MM.1S (cell line): Measurements from ENCODE around the gene TBC1D9B.
"Not testable (repeated sequence)": the region's sequence is repeated elsewhere in the genome, so short reads cannot be mapped to it uniquely, and the experiment has no call there.

Experiments used
- DNase-seq: peaks from one replicate; pipeline ENCODE4 v3.0.0-alpha.2; 2015
- H2AFZ ChIP-seq: fragments of 300-600 bp; sonication (generic); 2 replicates; pipeline ENCODE4 v1.6.0; 2016; ENCODE audit warnings: antibody characterized with exemption, low read length
- H3F3A ChIP-seq: fragments of 300-600 bp; sonication (generic); 2 replicates; pipeline ENCODE4 v1.6.1; 2016; ENCODE audit warnings: mild to moderate bottlenecking, antibody characterized with exemption, low read length, moderate library complexity, mixed read lengths; ENCODE audit not compliant: insufficient read depth
- H3K27ac ChIP-seq: fragments of 300-600 bp; sonication (generic); 2 replicates; pipeline ENCODE4 v1.5.1; 2016; ENCODE audit warnings: mild to moderate bottlenecking, low read length
- H3K27me3 ChIP-seq: fragments of 300-600 bp; sonication (generic); replicated peaks from 2 replicates; pipeline ENCODE4 v1.6.0; 2016; ENCODE audit warnings: low read length; ENCODE audit not compliant: insufficient read depth
- H3K36me3 ChIP-seq: fragments of 300-600 bp; sonication (generic); replicated peaks from 2 replicates; pipeline ENCODE4 v1.6.1; 2016; ENCODE audit warnings: mild to moderate bottlenecking, low read length, mixed read lengths; ENCODE audit not compliant: insufficient read depth
- H3K4me1 ChIP-seq: fragments of 300-600 bp; sonication (generic); 2 replicates; pipeline ENCODE4 v1.6.1; 2016; ENCODE audit warnings: low read length, mixed read lengths
- H3K4me2 ChIP-seq: fragments of 300-600 bp; sonication (generic); 2 replicates; pipeline ENCODE4 v1.6.0; 2016; ENCODE audit warnings: low read depth, low read length
- H3K4me3 ChIP-seq: fragments of 300-600 bp; sonication (generic); 2 replicates; pipeline ENCODE4 v1.5.1; 2016; ENCODE audit warnings: low read length, mixed read lengths
- H3K79me2 ChIP-seq: fragments of 300-600 bp; sonication (generic); 2 replicates; pipeline ENCODE4 v1.6.1; 2016; ENCODE audit warnings: mixed run types, low read length, mixed read lengths
- H3K9ac ChIP-seq: fragments of 300-600 bp; sonication (generic); 2 replicates; pipeline ENCODE4 v1.6.1; 2016; ENCODE audit warnings: low read length, mixed read lengths
- H3K9me2 ChIP-seq: fragments of 300-600 bp; sonication (generic); replicated peaks from 2 replicates; pipeline ENCODE4 v1.6.1; 2016; ENCODE audit warnings: mild to moderate bottlenecking, low read length, mixed read lengths; ENCODE audit not compliant: insufficient read depth
- H3K9me3 ChIP-seq: fragments of 300-600 bp; sonication (generic); replicated peaks from 2 replicates; pipeline ENCODE4 v1.6.1; 2016; ENCODE audit warnings: mild to moderate bottlenecking, low read length, mixed read lengths; ENCODE audit not compliant: insufficient read depth
- H4K20me1 ChIP-seq: fragments of 300-600 bp; sonication (generic); 2 replicates; pipeline ENCODE4 v1.6.1; 2016; ENCODE audit warnings: mild to moderate bottlenecking, low read length, moderate library complexity, mixed read lengths; ENCODE audit not compliant: insufficient read depth
- EZH2 ChIP-seq: fragments of 300-600 bp; sonication (generic); optimal IDR thresholded peaks from 2 replicates; pipeline ENCODE3; 2017; ENCODE audit warnings: low read depth, mild to moderate bottlenecking, antibody characterized with exemption, low read length, mixed read lengths
- EZH2phosphoT487 ChIP-seq: fragments of 300-600 bp; sonication (generic); IDR thresholded peaks from 2 replicates; pipeline ENCODE4 v1.6.1; 2018; ENCODE audit warnings: antibody characterized with exemption, low read length
- TF ChIP-seq, protein P1 (sequence below): fragments of 300-600 bp; sonication (generic); IDR thresholded peaks from 2 replicates; pipeline ENCODE4 v1.5.1; 2016; ENCODE audit warnings: antibody characterized with exemption, low read length, mixed read lengths

The TBC1D9B gene

DNA sequence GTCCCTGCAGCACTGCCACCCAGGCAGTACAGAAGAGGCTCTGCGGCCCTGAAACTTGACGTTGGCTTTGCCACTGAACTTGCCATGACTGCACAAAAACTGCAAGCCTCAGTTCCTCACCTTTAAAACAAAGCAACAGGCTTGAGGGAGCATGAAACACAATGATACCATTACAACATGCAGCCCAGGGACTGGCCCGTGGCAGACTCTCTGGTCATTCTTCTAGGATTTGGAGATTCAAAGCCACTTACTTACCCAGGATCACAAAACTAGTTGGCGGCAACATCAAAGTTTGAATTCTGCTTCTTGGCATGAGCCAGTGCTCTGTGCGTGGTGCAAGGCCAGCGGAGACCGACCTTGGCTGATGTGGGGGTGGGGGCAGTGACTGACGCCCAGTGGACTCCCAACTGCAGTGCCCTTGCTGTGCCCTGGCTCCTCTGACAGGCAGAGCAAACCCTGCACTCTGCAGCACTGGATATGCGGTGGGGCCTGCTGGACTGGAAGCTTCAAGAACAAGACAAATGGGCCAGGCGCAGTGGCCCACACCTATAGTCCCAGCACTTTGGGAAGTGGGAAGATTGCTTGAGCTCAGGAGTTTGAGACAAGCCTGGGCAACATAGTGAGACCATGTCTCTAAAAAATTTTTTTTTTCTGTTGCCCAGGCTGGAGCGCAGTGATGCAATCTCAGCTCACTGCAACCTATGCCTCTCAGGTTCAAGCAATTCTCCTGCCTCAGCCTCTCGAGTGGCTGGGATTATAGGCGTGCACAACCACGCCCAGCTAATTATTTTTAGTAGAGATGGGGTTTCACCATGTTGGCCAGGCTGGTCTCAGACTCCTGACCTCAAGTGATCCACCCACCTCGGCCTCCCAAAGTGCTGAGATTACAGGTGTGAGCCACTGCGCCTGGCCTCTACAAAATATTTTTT lies 68.1 kb downstream of the TBC1D9B start:
- peaks cover 17% of the 10 kb centered on the region for H3K36me3 ChIP-seq
- no peaks in the 10 kb centered on the region for H3K9me3 ChIP-seq
- no peak overlapping the region for H3K4me3 ChIP-seq
- H3F3A ChIP-seq, result peaks cover 40% of the 10 kb centered on the region
- no peaks in the 10 kb centered on the region for H3K4me1 ChIP-seq
- H3K27ac ChIP-seq, result no peak overlapping the region
- H3K79me2 ChIP-seq, result no peaks in the 10 kb centered on the region
- TF ChIP-seq EZH2phosphoT487 (no peak), EZH2 (no peak)
- TF ChIP-seq, protein P1, sequence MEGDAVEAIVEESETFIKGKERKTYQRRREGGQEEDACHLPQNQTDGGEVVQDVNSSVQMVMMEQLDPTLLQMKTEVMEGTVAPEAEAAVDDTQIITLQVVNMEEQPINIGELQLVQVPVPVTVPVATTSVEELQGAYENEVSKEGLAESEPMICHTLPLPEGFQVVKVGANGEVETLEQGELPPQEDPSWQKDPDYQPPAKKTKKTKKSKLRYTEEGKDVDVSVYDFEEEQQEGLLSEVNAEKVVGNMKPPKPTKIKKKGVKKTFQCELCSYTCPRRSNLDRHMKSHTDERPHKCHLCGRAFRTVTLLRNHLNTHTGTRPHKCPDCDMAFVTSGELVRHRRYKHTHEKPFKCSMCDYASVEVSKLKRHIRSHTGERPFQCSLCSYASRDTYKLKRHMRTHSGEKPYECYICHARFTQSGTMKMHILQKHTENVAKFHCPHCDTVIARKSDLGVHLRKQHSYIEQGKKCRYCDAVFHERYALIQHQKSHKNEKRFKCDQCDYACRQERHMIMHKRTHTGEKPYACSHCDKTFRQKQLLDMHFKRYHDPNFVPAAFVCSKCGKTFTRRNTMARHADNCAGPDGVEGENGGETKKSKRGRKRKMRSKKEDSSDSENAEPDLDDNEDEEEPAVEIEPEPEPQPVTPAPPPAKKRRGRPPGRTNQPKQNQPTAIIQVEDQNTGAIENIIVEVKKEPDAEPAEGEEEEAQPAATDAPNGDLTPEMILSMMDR, result no peak
- no peaks in the 10 kb centered on the region for H3K9me2 ChIP-seq
- H3K4me2 ChIP-seq, result no peak overlapping the region
- H4K20me1 ChIP-seq, result no peaks in the 10 kb centered on the region
- H3K9ac ChIP-seq, result no peak overlapping the region
- DNase-seq, result no peak
- H2AFZ ChIP-seq, result no peak overlapping the region
- H3K27me3 ChIP-seq, result no peaks in the 10 kb centered on the region

DNA sequence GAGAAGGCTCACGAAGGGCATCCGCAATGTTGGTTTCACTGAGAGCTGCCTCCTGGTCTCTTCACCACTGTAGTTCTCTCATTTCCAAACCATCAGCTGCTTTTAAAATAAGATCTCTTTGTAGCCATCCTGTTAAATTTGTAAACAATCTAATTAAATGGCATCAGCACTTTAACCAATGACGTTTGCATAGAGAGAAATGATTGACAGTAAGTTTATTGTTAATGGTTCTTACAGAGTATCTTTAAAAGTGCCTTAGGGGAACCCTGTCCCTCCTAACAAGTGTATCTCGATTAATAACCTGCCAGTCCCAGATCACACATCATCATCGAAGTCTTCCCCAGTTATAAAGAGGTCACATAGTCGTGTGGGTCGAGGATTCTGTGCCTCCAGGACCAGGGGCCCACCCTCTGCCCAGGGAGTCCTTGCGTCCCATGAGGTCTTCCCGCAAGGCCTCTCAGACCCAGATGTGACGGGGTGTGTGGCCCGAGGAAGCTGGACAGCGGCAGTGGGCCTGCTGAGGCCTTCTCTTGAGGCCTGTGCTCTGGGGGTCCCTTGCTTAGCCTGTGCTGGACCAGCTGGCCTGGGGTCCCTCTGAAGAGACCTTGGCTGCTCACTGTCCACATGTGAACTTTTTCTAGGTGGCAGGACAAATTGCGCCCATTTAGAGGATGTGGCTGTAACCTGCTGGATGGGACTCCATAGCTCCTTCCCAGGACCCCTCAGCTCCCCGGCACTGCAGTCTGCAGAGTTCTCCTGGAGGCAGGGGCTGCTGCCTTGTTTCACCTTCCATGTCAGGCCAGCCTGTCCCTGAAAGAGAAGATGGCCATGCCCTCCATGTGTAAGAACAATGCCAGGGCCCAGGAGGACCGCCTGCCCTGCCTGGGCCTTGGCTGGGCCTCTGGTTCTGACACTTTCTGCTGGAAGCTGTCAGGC lies 70.4 kb downstream of the TBC1D9B start:
- Histone ChIP-seq H3F3A (peaks cover 51% of the 10 kb centered on the region), H3K27ac (no peak overlapping the region), H3K4me2 (no peak overlapping the region)

GRCh38 chr5:179836225-179837019 lies 71.3 kb downstream of the TBC1D9B start:
- peak; percentile 26 for DNase-seq
- no peak overlapping the region for H2AFZ ChIP-seq
- H3K27me3 ChIP-seq, result no peaks in the 10 kb centered on the region
- no peak overlapping the region for H3K4me2 ChIP-seq
- no peak overlapping the region for H3K27ac ChIP-seq
- no peaks in the 10 kb centered on the region for H4K20me1 ChIP-seq
- TF ChIP-seq, protein P1, result no peak
- TF ChIP-seq EZH2phosphoT487, result no peak
- TF ChIP-seq EZH2, result no peak
- no peak overlapping the region for H3K9ac ChIP-seq
- no peaks in the 10 kb centered on the region for H3K9me2 ChIP-seq
- peaks cover 18% of the 10 kb centered on the region for H3K79me2 ChIP-seq
- H3K4me3 ChIP-seq, result no peak overlapping the region
- peaks cover 49% of the 10 kb centered on the region for H3F3A ChIP-seq
- no peaks in the 10 kb centered on the region for H3K4me1 ChIP-seq
- H3K36me3 ChIP-seq, result peaks cover 26% of the 10 kb centered on the region
- no peaks in the 10 kb centered on the region for H3K9me3 ChIP-seq

More for the DNA sequence above, 70.4 kb downstream of the TBC1D9B start:
- no peak overlapping the region for H2AFZ ChIP-seq
- H3K9me2 ChIP-seq, result no peaks in the 10 kb centered on the region
- no peaks in the 10 kb centered on the region for H4K20me1 ChIP-seq
- no peaks in the 10 kb centered on the region for H3K9me3 ChIP-seq
- peaks cover 14% of the 10 kb centered on the region for H3K79me2 ChIP-seq
- peaks cover 26% of the 10 kb centered on the region for H3K36me3 ChIP-seq
- no peaks in the 10 kb centered on the region for H3K27me3 ChIP-seq
- DNase-seq, result no peak
- H3K4me3 ChIP-seq, result no peak overlapping the region
- H3K9ac ChIP-seq, result no peak overlapping the region
- TF ChIP-seq, protein P1, result no peak
- TF ChIP-seq EZH2phosphoT487 (no peak), EZH2 (no peak)
- H3K4me1 ChIP-seq, result no peaks in the 10 kb centered on the region

DNA sequence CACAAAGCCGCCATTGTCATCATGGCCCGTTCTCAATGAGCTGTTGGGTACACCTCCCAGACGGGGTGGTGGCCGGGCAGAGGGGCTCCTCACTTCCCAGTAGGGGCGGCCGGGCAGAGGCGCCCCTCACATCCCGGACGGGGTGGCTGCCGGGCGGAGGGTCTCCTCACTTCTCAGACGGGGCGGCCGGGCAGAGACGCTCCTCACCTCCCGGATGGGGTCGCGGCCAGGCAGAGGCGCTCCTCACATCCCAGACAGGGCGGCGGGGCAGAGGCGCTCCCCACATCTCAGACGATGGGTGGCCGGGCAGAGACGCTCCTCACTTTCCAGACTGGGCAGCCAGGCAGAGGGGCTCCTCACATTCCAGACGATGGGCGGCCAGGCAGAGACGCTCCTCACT lies 72.8 kb downstream of the TBC1D9B start:
- H3K9me3 ChIP-seq, H3K9ac ChIP-seq, H3K27me3 ChIP-seq, H3K27ac ChIP-seq, DNase-seq, H4K20me1 ChIP-seq, H3K4me2 ChIP-seq, H3K9me2 ChIP-seq, H3K4me1 ChIP-seq, H2AFZ ChIP-seq, H3K4me3 ChIP-seq: not testable (repeated sequence)
- peaks cover 50% of the 10 kb centered on the region for H3F3A ChIP-seq
- H3K36me3 ChIP-seq, result peaks cover 27% of the 10 kb centered on the region
- peaks cover 24% of the 10 kb centered on the region for H3K79me2 ChIP-seq
